DMS114 treated with DMSO at 0.1 percent for 48 hours (cell line): Measurements from ENCODE around the gene EFNA5.

Experiments
- DNase-seq: peaks from one replicate; lab custom pipeline; 2025; ENCODE audit not compliant: unreplicated experiment; lab: John Stamatoyannopoulos, UW

EFNA5 gene

DNA sequence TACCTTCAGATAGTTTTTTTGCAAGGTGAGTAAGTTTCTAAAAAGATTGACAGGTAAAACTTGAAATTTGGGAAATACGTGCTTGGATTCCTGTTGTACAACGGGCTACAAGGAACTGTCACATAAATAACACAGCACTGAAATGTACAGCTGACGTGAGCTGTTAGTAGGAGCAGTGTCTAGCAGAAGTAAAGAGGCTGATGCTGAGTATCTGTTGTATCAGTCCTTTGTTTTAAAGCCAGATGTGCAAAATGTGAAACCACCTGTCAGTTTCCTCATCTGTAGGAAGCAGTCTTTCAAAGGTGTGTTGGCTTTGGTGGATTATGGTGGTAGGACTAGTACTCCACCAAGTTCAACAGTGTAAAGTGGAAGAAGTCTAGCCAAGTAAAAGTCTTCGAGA is 122.3 kb downstream of the EFNA5 start:
- DNase-seq, result no peak

GRCh38 chr5:107546719-107547118 is 124.0 kb downstream of the EFNA5 start:
- DNase-seq, result no peak

- DNase-seq, result no peak
These were observed 125.3 kb downstream of the EFNA5 start for GRCh38 chr5:107545486-107545885.

- no peak for DNase-seq
These were observed 125.8 kb downstream of the EFNA5 start for GRCh38 chr5:107544967-107545366.

GRCh38 chr5:107544476-107544875 is 126.3 kb downstream of the EFNA5 start:
- DNase-seq, result no peak

- no peak for DNase-seq
These were observed 126.9 kb downstream of the EFNA5 start for GRCh38 chr5:107543868-107544267.

GRCh38 chr5:107542831-107543231 is 127.9 kb downstream of the EFNA5 start:
- DNase-seq, result no peak

- DNase-seq, result no peak
These were observed 128.3 kb downstream of the EFNA5 start for GRCh38 chr5:107542428-107542827.

DNA sequence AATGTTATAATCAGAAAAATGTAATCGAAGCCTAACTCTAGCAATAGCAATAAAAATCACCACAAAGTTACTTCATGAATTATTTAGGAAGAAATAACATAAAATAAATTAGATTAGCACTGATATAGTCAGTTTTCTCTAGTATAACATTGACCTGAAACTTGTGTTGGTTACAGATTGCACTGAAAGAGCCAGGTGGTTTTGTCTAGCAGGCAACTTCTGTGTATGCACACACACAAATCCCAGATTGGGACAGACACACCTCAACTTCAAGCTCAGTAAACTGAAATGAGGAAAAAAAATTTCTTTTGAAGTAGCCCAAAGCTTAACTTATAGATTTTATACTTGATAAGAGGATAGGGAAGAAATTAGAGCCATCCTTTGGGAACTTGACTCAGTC is 129.3 kb downstream of the EFNA5 start:
- no peak for DNase-seq

DNA sequence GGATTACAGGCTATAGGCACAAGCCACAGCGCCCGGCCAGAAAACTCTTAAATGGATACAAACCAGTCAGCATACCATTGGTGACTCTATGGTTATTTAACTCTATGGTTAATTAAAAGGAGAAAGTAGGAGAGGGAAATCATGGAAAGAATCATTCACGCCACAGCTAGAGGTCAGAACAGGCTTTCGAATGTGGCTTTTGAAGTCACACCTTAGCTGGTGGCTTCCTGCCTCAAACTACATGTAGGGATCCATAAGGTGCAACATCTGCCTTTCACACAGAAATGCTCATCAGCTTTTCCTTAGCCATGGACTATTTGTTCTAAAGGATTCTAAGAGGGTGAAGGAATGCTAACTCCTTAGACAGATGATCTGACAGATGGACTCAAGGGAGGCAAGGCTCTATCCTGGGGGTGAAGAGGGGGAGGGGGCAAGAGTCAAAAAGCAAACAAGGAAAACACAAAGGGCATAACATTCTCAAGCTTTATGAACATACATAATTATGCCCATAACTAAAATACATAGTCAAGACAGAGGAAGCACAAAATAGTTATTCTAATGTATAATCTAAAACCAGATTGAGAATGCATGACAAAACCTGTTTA is 130.9 kb downstream of the EFNA5 start:
- DNase-seq, result no peak

GRCh38 chr5:107538805-107539445 is 131.8 kb downstream of the EFNA5 start:
- no peak for DNase-seq

- no peak for DNase-seq
These were observed 132.4 kb downstream of the EFNA5 start for GRCh38 chr5:107538331-107538730.

DNA sequence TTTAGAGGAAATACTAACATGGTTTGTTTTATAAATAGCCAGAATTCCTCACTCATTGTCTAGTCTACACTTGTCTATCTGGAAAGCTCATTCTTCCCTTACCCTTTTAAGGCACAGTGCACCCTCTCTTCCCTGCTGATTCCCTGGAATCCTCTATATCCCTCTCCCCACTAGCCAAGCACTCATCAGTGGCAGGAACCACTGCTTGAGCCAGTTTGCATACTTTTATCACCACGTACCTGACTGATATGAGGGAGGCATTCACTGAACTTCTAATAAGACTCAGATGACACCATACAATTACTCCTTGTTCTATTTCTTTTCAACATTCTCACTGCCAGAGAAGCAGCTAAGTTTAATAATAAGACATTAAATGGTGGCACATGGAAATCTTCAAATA is 134.9 kb downstream of the EFNA5 start:
- no peak for DNase-seq

GRCh38 chr5:107533910-107534876 is 136.5 kb downstream of the EFNA5 start:
- DNase-seq, result no peak

GRCh38 chr5:107532916-107533315 is 137.8 kb downstream of the EFNA5 start:
- DNase-seq, result no peak

GRCh38 chr5:107532169-107532878 is 138.4 kb downstream of the EFNA5 start:
- no peak for DNase-seq

DNA sequence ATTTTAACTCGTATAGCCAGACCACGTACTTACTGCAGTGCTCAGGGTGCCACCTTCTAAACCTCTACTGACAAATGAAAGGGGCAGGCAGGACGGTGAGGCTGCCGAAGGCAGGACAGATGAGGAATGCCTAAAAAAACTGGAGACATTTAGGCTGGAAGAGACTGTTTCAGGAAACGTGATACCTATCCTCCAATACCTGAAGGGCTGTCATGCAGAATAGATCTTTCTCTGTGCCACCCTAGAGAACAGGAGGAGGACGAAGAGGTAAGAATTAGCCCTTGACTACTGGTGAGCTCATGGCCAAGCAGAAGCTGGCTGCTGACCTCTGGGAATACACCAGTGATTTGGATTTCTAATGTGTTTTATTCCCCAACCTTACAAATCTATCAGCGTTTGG is 139.4 kb downstream of the EFNA5 start:
- no peak for DNase-seq

DNA sequence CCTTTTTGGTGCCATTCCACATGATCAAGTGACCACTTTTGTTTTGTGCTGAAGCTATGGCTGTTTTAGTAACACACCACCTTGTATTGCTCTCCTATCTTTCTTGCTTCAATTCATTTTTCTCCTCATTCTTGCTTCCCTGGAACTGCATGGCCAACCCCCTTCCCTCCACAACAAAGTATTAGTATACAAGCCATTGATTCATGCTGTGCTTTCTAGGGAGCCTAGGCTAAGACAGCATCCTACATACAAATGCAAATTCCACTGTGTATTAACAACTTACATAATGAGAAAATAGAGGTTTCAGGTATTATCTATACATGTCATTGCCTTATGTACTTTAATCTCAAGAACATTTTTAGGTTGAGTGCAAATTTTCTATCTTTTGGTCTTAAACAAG is 141.1 kb downstream of the EFNA5 start:
- no peak for DNase-seq

DNA sequence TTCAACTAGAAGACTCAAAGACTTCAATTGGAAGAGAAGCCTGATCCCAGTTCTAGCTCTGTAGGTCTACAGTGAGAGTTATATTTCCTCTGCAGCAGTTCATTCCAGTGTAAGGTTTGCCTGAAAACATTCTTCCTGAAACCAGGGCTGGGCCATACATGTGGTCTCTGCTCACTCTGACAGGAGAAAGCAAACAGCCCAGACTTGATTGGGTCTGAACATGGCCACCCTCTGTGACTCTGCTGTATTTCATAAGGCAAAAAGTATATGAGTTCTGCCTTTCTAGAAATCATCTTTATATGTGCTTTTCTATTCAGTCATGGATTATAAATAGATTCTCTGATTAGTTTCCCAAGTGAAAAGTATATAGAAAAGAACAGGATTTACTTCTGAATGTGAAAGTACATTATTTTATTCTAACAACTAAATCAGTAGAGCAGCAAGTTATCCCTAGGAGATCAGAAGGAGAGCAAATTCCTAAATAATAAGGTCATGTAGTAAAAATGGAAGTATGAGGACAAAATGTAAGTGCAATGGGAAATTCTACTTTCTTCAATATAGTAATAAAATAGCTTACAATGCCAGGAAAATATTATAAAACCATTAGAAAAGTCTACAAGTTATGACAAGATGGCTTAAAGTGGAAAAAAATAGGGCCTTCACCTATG is 144.3 kb downstream of the EFNA5 start:
- DNase-seq, result no peak

- no peak for DNase-seq
These were observed 146.6 kb downstream of the EFNA5 start for GRCh38 chr5:107524111-107524510.
